Measurements from ENCODE around the gene GJB5.
"Not testable (repeated sequence)": the region's sequence is repeated elsewhere in the genome, so short reads cannot be mapped to it uniquely, and the experiment has no call there.

Gene GJB5

GRCh38 chr1:34745666-34746065, 9.2 kb upstream of the GJB5 start:
- no peak for DNase-seq (ENCODE audit: low read depth)

DNA sequence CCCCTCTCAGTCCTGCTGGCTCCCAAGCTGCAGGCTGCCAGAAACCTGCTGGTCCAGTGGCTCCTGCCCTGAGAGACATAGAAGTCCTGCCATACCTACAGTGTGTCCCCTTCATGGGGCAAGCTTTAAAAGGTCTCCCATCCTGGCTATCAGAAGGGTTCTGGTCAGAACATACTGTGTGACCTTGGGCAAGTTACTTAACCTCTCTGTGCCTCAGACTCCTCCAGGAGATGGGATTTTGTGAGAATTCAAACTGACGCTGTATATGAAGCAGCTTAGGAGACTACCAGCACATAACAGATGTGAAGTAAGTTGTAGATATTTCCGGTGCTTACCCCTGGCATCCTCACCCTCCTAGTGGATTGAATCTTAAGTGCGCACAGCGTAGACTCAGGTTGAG, 8.7 kb upstream of the GJB5 start:
- no peak for DNase-seq (ENCODE audit: low read depth)

DNA sequence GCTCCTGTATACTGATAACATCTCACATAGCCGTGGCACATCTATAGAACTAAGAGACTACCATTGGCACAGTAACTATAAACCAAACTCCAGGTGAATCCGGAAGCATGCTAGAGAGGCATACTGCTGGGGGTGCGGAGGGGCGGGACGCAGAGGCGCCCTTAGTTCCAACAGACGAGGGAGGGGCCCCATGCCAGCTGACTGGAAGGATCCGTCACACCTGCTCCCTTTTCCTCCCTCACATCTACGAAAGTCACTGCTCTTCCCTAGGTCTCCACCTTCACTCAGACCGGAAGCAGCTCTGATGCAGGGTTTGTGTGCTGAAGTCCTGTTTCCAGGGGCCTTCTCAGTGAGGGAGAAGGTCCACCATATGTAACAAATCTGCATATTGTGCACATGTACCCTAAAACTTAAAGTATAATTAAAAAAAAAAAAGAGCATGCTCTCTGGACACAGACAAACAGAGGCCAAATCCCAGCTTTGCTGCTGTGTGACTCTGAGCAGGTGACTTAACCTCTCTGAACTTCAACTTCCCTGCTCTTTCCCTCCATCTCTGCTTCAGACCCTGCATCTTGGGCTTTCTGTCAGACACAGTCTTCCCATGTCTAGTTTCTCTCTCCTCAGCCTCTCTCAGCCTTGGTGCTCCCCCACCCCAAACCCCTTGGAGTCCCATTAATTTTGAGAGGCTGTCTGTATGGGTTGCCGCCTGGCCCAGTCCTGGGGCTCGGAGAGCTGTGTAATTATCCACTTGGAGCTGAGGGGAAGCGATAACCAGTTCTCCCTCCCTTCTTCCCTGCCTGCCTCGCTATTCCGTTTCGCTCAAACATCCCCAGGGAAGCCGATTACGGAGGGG, 7.8 kb upstream of the GJB5 start:
- DNase-seq (ENCODE audit: low read depth): no peak

- no peak for DNase-seq (ENCODE audit: low read depth)
Observed at GRCh38 chr1:34747638-34747941, 7.3 kb upstream of the GJB5 start.

DNA sequence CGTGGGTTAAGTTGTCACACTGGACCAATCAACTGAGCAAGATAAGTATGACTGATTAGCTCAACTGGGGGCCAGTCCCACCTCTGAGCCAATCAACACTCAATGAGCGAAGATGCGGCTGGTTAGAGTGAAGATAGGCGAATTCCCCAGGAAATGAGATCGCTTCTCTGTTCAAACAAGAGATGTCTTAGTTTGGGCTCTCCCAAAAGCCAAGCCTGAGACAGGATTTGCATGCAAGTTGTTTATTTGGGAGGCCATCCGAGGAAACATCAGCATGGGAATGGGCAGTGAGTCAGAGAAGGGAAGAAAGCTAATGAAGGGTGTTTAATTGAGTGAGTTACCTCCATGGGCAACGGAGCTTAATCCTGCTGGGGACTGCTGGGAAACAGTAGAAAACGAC, 4.9 kb upstream of the GJB5 start:
- DNase-seq (ENCODE audit: low read depth): no peak

DNA sequence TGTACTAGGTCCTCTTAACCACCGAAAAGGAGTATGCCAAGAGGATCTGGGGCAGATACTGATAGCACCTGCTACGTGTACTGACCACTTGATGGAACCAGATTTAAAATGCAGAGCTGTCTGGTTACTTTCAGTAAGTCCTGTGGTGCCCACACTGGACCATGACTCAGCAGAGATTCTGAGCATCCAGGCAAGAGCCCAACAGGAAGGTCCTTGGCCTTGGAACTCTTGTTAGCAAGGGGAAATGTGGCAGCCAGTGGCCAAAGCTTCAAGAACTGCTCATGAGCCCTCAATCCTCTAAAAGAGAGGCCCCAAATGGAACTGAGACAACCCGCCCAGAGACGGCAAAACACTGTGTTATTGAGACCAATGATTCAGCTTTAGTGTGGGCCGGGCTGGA, 4.2 kb upstream of the GJB5 start:
- DNase-seq (ENCODE audit: low read depth): no peak

DNA sequence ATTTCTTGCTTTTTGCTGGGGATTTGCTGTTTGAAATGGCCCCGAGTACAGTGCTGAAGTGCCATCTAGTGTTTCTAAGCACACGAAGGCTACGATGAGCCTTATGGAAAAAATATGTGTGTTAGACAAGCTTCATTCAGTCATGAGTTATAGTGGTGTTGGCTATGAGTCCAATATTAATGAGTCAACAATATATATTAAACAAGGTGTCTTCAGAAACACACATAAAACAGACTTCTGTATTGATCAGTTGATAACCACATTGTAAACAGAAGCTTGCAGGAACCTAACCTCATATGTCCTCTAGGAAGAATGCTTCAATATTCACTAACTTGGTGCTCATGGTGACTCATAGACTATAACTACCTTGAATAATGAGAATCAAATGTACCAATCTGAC, 1.7 kb upstream of the GJB5 start:
- DNase-seq (ENCODE audit: low read depth): no peak

GRCh38 chr1:34755961-34756360, 1.1 kb downstream of the GJB5 start:
- no peak for DNase-seq (ENCODE audit: low read depth)

GRCh38 chr1:34757386-34757785, 2.5 kb downstream of the GJB5 start:
- DNase-seq (ENCODE audit: low read depth): no peak

DNA sequence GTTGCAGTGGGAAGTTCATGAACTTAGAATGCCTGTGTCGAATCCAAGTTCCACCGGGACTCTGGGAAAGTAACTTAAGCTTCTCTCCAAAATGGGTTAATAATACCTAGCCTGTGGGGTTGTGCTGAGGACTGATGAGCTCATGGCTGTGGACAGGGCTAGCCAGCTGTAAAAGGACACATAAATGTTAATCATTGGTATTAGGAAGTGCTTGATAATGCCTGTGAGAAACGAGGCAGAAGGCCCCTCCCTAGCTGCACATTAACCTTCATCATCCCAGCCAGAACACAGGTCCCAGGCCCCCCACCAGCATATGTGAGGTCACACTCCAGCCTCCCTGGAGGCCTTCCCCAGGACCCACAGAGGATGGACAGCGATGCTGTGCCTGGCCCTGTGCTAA, 3.9 kb downstream of the GJB5 start:
- no peak for DNase-seq (ENCODE audit: low read depth)

DNA sequence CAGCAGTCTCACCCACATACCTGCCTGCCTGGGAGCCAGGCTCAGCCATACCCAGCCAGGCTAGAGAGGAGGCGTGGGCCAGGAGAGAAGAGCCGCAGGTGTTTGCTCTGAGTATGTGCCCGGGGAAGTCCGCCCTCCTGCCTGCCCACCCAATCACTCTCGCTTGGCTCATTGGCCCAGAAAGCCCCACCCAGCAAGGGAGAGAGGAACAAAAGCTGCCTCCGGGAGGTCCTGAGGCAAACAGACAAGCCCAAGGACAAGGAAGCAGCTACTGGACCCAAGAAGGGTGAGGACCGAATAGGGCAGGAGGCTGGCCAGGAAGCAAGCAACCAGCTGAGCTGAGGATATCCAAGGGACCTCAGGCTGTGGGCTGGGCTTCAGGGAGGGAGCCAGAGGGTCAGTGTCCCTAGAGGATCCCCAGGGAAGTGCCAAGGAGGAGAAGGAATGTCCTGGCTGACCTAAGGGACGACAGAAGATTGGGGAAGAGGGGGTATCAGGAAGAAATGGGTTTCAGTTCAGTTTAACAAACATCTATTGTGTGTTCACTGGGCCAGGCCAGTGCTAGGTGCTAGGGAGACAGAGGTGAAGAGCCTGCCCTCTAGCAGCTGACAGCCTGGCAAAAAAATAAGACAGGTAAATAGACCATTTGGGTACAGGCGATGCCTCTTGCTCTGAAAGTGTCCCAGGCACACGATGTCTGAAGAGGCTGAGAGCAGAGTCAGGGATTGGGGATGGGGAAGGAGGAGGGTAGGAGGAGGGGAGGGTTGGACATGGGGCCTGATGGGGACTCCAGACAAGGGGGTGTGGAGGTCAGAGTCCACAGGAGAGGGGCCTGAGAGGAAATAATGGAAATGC, 4.9 kb downstream of the GJB5 start, which contains the start of gene GJB4:
GJB4 (plus strand) TSS at position 238 of the 855 bp plus-strand sequence. CDS start 1,515 bp downstream, outside the sequence.
- no peak for DNase-seq (ENCODE audit: low read depth)

GRCh38 chr1:34761176-34761761, 6.4 kb downstream of the GJB5 start:
- DNase-seq (ENCODE audit: low read depth): no peak

DNA sequence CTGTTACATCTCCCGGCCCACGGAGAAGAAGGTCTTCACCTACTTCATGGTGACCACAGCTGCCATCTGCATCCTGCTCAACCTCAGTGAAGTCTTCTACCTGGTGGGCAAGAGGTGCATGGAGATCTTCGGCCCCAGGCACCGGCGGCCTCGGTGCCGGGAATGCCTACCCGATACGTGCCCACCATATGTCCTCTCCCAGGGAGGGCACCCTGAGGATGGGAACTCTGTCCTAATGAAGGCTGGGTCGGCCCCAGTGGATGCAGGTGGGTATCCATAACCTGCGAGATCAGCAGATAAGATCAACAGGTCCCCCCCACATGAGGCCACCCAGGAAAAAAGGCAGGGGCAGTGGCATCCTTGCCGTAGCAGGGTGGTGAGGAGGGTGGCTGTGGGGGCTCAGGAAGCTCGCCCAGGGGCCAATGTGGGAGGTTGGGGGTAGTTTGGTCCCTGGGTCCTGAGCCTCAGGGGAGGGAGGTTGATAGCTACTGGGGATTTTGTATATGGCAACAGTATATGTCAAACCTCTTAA, 7.0 kb downstream of the GJB5 start:
- DNase-seq (ENCODE audit: low read depth): no peak

DNA sequence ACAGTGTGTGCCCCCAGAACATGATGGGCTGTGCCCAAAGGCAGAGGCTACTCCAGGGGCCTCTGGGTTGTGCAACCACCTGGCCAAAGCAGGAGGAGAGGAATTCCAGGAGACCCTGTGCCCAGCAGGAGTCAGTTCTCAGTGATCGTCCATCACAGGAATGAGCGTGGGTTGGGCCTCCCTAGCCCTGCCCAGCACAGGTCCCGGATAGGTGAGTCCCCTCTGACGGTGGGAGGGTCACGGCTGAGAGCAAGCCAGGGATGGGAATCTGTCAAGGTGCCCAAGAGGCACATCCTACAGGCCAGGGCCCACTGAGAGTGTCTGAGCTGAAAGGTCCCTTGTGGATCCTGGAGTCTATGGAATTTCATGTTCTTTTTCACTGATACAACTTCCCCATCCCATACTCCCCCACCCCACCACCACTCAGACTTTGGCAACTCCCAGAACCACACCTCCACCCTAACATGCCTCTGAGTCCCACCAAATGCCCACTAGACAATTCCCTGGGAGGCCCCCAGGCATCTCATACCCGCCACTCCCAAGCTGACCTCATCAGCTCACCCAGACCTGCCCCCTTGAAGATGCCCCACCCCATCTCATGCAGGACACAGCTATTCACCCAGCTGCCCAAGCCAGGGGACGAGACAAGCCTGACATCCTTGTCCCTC, 7.8 kb downstream of the GJB5 start:
- DNase-seq (ENCODE audit: low read depth): no peak

DNA sequence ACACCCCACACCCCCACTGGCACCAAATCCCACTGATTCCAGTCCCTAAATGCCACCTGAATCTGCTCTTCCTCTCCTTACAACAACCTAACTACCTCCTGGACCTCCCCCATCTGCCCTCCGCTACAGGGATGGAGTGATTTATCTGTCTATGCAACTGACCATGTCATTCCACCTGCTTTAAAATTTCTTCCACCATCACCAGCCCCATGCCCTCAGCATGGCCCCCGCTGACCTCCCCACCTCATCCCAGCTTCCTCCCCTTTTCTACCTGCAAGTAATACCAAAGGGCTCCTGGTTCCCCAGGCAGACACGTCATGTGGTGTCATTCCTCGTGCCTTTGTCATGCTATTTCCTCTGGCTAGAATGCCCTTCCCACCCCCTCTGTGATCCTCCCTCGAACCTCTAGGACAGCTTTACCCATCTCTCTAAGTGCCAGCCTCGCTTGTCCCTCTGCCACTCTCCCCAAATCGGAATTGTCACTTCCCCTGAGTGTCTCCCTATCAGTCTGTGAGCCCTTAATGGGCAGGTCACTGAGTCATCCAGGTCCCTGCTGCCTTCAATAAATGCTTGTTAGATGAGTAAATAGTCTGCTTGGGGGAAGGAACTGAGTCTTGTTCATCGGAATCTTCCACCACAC, 8.4 kb downstream of the GJB5 start:
- DNase-seq (ENCODE audit: low read depth): no peak

DNA sequence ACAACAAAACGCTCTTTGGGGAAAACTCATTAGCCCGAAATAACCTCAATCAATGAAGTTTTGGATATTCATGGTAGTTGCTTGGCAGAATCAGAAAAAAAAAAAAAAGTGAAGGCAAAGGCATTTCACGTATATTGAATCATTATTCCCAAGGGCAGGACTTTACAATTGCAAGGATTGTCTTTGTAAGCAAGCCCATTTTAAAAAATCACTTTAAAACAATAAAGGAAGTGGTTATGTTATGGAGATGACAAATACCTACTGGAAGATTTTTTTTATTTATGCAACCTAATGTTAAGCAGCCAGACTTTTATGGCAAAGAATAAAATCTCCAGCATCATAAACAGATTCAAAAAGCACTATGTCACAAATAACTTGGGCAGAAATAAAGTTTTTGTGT, 14.0 kb downstream of the GJB5 start:
- DNase-seq (ENCODE audit: low read depth): no peak

GRCh38 chr1:34770891-34771504, 16.2 kb downstream of the GJB5 start:
- no peak for DNase-seq (ENCODE audit: low read depth)

GRCh38 chr1:34771573-34772371, 16.9 kb downstream of the GJB5 start:
- no peak for DNase-seq (ENCODE audit: low read depth)

DNA sequence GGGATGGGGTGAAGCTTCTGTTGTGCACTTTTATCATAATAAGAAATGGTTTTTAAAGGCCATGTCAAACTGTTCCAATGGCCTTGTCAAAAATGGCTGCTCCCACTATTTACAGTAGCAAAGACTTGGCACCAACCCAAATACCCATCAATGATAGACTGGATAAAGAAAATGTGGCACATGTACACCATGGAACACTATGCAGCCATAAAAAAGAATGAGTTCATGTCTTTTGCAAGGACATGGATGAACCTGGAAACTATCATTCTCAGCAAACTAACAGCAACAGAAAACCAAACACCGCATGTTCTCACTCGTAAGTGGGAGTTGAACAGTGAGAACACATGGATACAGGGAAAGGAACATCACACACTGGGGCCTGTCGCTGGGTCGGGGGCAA, 18.3 kb downstream of the GJB5 start:
- not testable (repeated sequence) for DNase-seq (ENCODE audit: low read depth)

- no peak for DNase-seq (ENCODE audit: low read depth)
Observed at GRCh38 chr1:34774957-34775356, 20.1 kb downstream of the GJB5 start.

Measured in stimulated activated CD8-positive, alpha-beta memory T cell treated with anti-CD3 and anti-CD28 coated beads, Interleukin-12 subunit alpha, Interleukin-12 subunit beta, amount 100 ng/mL, for 1 hour (primary cell).